ENCODE measurements around the gene ACVR2A. TPM values are rescaled to one million over a fixed set of nuclear protein-coding genes. Genes with fewer than 3 reads are reported as not detected.

ACVR2A gene
- total RNA-seq, 1 donor from 2014 or later: 22.7 TPM

GRCh38 chr2:147824620-147825019 is 20.2 kb upstream of the ACVR2A start:
- Mint-ChIP-seq H3K4me3 (no peak overlapping the region), H3K27me3 (ENCODE audit: insufficient read depth, low read depth) (no peaks in the 10 kb centered on the region), H3K9me3 (peaks cover 18% of the 10 kb centered on the region), H3K27ac (no peak overlapping the region), H3K36me3 (no peaks in the 10 kb centered on the region), H3K4me1 (no peaks in the 10 kb centered on the region)
- Histone ChIP-seq H3F3A (ENCODE audit: low read depth) (no peaks in the 10 kb centered on the region), H3K27me3 (no peaks in the 10 kb centered on the region), H3K4me3 (no peak overlapping the region), H3K4me1 (no peaks in the 10 kb centered on the region), H3K79me2 (ENCODE audit: low read depth) (no peaks in the 10 kb centered on the region), H3K36me3 (no peaks in the 10 kb centered on the region), H3K9me3 (ENCODE audit: low read depth) (no peaks in the 10 kb centered on the region), H3K27ac (no peak overlapping the region), H3K9ac (no peak overlapping the region), H2AFZ (replicated peaks) (no peak overlapping the region), H4K20me1 (ENCODE audit: low read depth) (no peaks in the 10 kb centered on the region), H3K4me2 (no peak overlapping the region)
- DNase-seq (ENCODE audit: low spot score): no peak
- TF ChIP-seq EZH2phosphoT487 (IDR thresholded peaks at IDR 0.05): no peak
- no peak for TF ChIP-seq CTCF (IDR thresholded peaks at IDR 0.05)
- no peak for TF ChIP-seq EZH2 (IDR thresholded peaks at IDR 0.05)

- Histone ChIP-seq H3K79me2 (ENCODE audit: low read depth) (no peaks in the 10 kb centered on the region), H2AFZ (replicated peaks) (no peak overlapping the region), H3K9me3 (ENCODE audit: low read depth) (no peaks in the 10 kb centered on the region), H3K36me3 (no peaks in the 10 kb centered on the region), H3K4me2 (no peak overlapping the region), H4K20me1 (ENCODE audit: low read depth) (no peaks in the 10 kb centered on the region), H3K4me1 (no peaks in the 10 kb centered on the region), H3K27me3 (no peaks in the 10 kb centered on the region), H3K4me3 (no peak overlapping the region), H3K9ac (no peak overlapping the region), H3K27ac (no peak overlapping the region), H3F3A (ENCODE audit: low read depth) (no peaks in the 10 kb centered on the region)
- Mint-ChIP-seq H3K9me3 (peaks cover 18% of the 10 kb centered on the region), H3K36me3 (no peaks in the 10 kb centered on the region), H3K4me3 (no peak overlapping the region), H3K27me3 (ENCODE audit: insufficient read depth, low read depth) (no peaks in the 10 kb centered on the region), H3K27ac (no peak overlapping the region), H3K4me1 (no peaks in the 10 kb centered on the region)
- TF ChIP-seq CTCF (IDR thresholded peaks at IDR 0.05): no peak
- TF ChIP-seq EZH2 (IDR thresholded peaks at IDR 0.05): no peak
- no peak for TF ChIP-seq EZH2phosphoT487 (IDR thresholded peaks at IDR 0.05)
- no peak for DNase-seq (ENCODE audit: low spot score)
Measured at GRCh38 chr2:147826278-147827087, 18.3 kb upstream of the ACVR2A start.

DNA sequence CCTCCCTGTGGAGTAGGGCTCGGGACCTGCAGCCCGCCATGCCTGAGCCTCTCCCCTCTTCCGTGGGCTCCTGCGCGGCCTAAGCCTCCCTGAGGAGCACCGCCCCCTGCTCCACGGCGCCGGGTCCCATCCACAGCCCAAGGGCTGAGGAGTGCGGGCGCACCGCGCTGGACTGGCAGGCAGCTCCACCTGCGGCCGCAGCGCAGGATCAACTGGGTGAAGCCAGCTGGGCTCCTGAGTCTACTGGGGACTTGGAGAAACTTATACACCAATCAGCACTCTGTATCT is 17.8 kb upstream of the ACVR2A start:
- Histone ChIP-seq H3K27me3 (no peaks in the 10 kb centered on the region), H3K36me3 (no peaks in the 10 kb centered on the region), H3K9ac (no peak overlapping the region), H4K20me1 (ENCODE audit: low read depth) (no peaks in the 10 kb centered on the region), H3K9me3 (ENCODE audit: low read depth) (no peaks in the 10 kb centered on the region), H3K4me2 (no peak overlapping the region), H3K27ac (no peak overlapping the region), H3K79me2 (ENCODE audit: low read depth) (no peaks in the 10 kb centered on the region), H2AFZ (replicated peaks) (no peak overlapping the region), H3K4me3 (no peak overlapping the region), H3F3A (ENCODE audit: low read depth) (no peaks in the 10 kb centered on the region), H3K4me1 (no peaks in the 10 kb centered on the region)
- Mint-ChIP-seq H3K4me3 (no peak overlapping the region), H3K9me3 (peaks cover 18% of the 10 kb centered on the region), H3K27me3 (ENCODE audit: insufficient read depth, low read depth) (peaks cover 3% of the 10 kb centered on the region), H3K36me3 (no peaks in the 10 kb centered on the region), H3K27ac (no peak overlapping the region), H3K4me1 (no peaks in the 10 kb centered on the region)
- DNase-seq (ENCODE audit: low spot score): no peak
- TF ChIP-seq CTCF (IDR thresholded peaks at IDR 0.05): no peak
- TF ChIP-seq EZH2 (IDR thresholded peaks at IDR 0.05): no peak
- TF ChIP-seq EZH2phosphoT487 (IDR thresholded peaks at IDR 0.05): no peak

All from neural progenitor cell (in vitro differentiated cells).